ENCODE results near the gene CTNND2.
"Not testable (repeated sequence)": the region's sequence is repeated elsewhere in the genome, so short reads cannot be mapped to it uniquely, and the experiment has no call there.

Gene CTNND2

DNA sequence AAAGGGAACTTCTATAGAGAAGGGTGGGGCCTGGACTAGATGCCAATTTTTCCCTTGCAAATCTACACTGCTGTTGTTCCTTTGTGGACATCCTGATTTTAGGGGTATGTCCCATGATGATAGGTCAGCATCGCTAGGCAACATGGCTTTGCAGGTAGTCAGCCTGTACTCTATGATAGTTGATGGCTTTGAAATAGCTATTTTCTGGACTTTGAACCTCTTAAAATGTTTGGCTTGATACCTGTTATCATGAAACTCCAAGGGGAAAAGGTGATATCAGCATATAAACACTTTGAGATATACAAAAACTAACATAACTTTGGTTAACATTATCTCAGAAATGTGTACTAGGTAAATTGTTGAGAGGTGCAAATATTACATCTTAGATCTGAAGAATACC, 533.2 kb downstream of the CTNND2 start:
- no peak for DNase-seq

DNA sequence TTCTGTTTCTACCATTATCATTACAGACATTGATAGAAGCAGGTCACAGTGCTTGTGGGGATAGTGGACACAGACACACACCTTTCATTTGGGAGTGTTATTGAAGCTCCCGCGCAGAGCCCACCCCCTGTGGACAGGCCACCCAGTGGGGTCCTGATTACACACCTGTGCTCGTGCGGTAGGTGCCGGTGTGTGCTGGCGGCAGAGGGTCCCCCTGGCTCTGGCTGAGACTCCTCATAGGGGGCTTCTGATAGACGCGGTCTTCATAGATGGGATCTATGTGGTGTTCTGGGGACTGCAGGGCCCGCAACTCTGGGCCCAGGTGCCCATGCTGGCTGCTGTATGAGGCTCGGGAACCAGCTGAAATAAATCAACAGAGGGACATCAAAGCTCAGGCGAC, 539.7 kb downstream of the CTNND2 start:
- no peak for DNase-seq

DNA sequence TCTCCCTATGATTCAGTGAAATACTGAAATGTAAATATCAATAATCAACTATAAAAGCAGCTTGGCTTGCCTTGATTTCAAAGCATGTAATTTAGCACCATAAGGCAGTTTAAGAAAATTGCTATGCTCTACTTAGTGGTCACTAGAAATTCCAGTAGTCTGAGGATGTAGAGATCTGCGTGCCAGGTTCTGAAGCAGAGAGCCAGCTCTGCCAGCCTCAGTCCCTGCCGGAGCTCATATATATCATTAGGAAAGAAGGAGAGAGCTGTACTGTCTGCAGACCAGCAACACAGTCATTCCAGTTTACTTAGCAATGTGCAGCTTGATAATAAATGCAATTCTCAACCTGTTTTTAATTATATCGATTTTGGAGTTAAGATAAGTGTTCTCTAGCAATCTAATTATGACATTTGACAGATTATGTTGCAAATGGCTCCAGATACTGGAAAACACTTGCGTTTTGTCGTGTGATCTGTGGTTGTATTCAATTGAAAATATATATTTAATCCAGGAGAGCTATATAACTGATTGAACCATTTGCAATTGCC, 540.5 kb downstream of the CTNND2 start:
- no peak for DNase-seq

DNA sequence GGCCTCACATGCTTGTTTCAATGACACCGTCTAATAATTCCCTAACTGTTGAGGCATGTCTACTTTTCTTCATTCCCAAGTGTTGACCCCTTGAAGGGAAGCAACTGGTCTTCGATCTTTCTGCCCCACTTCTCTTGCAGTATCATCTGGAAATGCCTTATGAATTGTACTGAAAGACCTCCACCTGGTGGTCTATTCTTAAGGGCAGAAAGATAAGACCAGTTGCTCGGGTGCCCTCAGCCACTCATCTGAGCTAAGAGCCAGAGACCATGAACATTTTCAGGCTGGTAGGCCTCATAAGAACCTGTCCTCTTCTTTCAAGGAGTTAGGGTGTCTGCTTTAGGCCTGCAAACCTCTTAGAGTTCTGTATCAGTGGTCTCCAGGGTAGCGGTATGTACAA, 542.5 kb downstream of the CTNND2 start:
- DNase-seq: no peak

DNA sequence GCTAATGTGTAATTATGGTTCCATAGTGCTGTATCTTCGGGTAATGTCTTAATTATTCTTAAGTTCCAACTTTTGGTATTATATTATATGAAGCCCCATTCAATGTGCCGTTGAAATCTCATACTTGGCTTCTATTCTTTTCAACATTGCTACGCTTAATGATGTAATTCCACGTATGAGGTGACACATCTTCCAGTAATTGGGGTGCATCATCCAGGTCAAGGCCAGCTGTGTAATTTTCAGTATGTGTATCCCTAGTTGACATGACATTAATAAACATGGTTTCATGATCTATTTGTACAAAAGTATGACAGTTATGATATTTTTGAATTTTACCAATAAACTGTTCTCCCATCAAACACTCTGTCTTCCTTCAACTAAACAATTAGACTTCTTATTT, 546.3 kb downstream of the CTNND2 start:
- no peak for DNase-seq

DNA sequence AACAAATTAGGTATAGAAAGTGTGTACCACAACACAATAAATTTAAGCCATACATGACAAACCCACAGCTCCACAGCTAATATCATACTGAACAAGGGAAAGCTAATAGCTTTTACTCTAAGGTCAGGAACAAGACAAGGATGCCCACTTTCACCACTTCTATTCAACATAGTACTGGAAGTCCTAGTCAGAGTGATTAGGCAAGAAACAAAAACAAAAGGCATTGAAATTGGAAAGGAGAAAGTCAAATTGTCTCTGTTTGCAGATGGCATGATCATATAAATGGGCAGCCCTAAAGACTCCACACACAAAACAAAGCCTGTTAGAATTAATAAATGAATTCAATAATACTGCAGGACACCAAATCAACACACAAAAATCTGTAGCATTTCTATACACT, 548.8 kb downstream of the CTNND2 start:
- no peak for DNase-seq

DNA sequence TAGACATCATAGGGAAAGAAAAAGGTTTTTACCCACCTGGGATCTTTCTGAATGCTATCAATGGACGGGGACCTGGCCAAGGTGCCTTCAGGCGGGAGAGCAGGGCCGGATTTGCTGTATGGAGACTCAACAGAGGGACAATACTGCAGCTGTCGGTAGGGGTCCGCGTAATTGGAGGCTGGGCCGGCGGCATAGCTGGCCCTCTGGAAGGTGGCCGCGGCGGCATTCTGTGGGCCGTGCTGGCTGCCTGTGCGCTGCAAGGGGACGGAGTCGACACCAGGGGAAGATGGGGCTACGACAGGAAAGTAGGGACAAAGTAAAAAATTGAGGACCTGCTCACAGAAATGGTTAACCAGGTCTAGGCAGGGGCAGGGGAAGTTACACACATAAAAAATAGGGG, 557.9 kb downstream of the CTNND2 start:
- DNase-seq: no peak

DNA sequence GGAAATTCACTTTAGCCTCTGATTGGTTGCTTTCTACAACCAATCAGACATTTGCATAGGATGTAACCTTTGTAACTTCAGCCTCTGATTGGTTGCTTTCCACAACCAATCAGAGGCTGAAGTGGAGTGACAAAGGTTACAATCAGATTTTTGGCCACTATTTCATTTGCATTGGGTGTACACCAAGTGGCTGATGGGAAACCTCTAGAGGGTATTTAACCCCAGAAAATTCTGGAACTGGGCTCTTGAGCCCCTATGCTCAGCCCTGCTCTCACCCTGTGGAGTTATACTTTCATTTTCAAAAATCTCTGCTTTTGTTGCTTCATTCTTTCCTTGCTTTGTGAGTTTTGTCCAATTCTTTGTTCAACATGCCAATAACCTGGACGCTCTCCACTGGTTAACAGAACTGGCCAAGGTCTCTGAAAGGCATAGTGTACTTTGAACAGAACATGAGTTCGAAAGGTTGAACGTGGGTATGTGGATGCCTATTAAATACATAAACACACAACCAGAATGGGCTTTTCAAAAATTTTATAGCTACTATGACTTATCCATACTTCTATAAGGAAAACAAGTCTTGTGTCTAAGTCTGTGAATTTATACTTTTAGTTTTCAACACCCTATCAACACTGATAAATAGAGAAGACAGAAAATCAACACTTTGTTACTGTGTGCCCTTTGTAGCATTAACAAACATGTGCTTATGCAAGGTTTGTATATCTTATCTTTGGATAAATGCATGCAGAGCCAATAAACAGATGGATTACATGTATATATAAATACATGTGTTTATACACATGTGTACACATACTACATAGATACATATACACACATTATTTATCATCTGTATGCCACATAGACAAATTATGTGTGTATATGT, 568.1 kb downstream of the CTNND2 start:
- DNase-seq: no peak

DNA sequence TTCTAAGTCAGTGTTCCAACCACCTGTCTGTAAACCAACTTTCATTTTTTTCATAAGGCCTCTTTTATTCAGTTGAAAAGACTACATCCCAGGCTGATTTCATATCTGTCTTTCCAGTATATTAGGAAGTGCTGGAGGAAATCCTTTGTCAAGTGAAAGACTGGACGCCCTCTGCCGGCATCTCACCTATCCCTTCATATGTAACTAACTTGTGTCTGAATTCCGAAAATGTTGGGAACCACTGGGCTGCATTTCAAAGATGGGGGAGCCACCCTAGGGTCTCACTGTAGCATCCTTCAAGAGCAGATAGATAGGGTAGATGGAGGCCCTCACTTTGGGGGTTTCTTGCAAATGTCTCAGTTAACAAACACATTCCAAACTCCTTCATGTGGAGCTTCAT, 569.8 kb downstream of the CTNND2 start:
- DNase-seq: no peak

DNA sequence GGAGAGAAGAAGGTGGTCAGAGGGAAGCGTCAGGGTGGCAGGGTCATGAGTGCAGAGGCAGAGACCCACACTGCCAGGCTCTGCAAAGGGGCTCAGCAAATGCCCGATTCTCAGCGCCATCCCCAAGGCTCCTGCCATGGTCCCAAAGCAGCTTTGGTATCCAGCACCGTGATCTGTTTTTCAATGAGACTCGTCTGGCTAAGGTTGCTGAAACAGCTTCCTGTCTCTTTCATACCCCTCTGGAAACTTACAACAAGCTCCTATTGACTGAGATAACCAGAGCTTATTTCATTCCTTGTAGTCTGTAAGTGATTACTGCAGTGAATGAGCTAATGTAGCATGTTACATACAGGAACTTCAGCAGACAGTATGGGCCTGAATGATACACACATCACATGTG, 574.6 kb downstream of the CTNND2 start:
- no peak for DNase-seq

DNA sequence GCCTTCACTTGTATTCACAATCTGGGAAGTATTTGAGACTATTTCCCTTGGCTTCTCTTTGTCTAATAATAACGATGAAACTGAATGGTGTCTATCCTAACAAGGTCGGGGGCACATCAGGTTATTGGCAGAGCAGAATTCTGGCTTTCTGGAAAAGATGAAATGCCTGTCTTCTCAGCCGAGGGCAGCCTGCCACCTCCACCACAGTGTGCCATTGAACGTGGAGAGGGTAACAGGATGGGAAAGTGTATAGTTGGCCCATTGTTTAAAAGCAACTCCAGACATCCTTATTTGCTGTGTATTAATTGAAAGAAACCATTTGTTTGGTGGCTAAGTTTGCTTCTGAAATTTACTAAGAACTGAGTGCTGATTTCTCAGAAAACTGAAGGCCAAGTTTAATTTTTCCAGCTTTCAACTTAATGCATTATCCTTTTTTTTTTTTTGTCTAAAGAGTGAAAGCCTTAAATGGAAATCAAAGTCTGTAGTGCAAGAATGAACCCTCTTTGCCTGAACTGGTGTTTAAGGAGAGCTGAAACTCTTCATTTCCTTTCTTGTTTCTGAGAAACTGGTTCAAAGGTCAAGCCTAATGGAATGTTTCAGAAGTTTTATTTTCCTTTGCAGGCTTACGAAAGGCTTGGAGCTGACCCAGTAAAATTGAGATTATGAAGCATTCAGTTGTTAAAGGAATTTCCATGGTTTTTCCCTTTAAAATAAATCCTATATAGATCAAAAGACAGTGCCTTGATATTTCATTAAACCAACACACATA, 579.5 kb downstream of the CTNND2 start:
- DNase-seq: no peak

DNA sequence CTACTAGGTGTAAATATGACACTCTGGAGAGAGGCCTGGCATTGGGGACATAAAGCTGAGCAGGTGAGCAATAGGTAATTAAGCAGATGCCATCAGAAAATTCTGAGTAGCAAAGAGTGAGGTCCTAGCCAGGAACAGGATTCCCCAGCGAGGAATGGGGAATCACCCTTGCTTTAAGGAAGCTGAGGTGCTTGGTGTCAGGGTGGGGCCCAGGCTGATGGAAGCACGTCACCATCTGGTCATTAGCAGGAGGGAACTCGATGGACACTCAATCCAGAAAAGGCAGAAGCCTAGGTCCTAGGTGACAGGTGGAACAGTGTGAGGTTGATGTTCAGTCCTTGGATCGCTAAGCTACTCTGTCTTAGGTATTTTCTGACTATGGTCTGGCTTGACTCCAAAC, 580.5 kb downstream of the CTNND2 start:
- no peak for DNase-seq

DNA sequence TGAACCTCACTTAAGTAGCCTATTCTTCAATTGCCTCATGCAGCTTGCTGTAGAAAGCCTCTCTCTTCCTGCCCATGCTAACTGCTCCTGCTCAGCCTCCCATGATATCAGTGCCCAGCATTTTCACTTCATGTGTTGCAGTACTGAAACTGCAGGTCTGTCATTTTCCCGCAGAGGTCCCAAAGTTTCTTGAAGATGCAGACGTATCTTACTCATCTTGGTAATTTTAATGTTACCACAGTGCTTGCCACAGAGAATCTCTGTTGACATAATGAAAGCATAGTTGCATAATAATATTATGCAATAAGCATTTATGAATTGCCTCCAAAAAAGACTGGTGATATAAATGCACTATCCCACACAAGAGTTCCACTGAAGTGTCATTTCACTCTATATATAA, 582.1 kb downstream of the CTNND2 start:
- peak; percentile 29 for DNase-seq

DNA sequence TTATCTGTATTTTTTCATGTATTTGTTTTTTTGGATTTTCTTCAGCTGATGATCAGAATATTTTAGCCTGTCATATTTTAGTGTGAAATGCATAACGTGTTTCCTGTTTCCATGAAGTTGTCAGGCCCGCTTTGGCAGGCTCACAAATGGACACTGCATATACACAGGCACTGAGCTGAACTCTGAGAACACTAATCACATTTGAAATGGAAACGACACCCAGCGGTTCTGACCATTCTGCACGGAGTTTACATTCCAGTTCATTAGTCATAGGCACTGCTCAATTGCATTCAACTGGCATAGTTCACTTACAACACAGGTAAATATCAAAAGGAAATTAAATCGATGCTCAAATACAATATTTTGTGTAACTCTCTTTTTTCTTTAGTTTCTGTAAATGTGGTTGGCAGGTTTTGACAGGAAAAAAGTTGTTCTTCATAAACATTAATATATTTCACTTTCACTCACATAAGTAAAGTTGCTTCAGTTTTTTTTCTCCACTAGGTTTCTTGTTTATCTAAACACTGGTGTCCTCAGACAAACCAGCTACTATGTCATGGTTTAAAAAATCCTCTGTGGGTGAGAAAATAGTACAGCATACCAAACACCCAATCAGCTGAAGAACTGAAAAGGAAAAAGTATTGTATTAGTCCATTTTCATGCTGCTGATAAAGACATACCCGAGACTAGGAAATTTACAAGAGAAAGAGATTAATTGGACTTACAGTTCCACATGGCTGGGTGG, 584.2 kb downstream of the CTNND2 start:
- DNase-seq: no peak

DNA sequence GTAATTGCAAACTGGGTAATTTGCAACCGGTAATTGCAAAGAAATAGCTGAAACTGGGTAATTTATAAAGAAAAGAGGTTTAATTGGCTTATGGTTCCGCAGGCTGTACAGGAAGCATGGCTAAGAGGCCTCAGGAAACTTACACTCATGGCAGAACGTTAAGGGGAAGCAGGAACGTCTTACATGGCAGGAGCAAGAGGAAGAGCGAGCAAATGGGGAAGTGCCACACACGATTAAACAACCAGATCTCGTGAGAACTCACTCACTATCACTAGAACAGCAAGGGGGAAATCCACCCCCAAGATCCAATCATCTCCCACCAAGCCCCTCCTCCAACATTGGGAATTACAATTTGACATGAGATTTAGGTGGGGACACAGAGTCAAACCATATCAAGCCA, 590.6 kb downstream of the CTNND2 start:
- not testable (repeated sequence) for DNase-seq

DNA sequence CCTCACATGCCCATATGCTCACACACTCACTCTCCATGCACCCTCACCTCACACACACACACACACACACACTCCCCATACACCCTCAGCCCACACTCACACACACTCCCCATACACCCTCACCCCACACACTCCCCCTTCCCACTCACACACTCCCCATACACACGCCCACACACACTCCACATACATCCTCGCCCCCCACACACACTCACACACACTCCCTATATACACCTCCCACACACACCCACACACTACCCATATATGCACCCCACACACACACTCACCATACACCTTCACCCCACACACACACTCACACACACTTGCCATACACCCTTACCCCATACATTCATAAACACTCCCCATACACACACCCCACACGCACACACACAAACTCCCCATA, 592.5 kb downstream of the CTNND2 start:
- DNase-seq: no peak

DNA sequence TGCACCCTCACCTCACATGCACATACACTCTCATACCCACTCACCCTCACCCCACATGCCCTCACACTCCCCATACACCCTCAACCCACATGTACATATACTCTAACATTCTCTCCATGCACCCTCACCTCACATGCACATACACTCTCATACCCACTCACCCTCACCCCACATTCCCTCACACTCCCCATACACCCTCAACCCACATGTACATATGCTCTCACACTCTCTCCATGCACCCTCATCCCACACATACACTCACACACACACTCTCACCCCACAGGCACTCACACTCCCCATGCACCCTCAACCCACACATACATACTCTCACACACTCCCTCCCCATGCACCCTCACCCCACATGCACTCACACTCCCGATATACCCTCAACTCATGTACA, 593.0 kb downstream of the CTNND2 start:
- no peak for DNase-seq

DNA sequence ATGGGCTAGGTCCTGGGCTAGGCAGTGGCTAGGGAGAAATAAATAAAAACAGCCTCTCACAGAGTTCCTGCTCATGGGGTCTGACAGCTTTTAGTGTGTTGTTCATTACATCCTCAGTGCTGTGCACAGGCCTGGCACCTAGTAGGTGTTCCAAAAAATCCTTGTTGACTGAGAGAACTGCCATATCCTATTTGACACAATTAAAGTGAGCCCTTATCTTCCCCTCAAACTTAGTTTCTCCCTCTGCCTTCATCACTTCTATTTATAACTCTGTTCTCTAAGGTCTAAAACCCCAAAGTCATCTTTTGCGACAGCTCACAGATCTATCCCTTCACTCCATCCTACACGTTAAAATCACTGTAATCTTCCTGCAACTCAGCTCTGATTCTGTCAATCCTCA, 594.1 kb downstream of the CTNND2 start:
- no peak for DNase-seq

DNA sequence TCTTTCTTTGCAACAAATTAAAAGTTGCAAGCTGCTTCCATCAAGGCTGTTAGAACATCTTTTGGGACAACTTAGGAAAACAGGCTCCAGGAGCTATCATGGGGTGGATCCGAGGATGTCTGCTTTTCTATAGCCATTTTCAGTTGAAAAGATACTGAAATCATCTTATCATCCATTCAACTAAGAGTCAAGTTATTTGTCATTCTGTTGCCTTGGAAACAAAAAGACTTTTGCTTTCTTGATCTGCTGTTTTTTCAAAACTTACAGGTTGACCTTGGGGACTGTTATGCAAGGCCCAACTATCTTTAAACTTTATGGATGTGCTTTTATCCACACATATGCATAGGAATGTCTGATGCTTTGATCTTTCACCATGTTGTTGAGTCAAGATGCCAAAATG, 597.9 kb downstream of the CTNND2 start:
- no peak for DNase-seq

DNA sequence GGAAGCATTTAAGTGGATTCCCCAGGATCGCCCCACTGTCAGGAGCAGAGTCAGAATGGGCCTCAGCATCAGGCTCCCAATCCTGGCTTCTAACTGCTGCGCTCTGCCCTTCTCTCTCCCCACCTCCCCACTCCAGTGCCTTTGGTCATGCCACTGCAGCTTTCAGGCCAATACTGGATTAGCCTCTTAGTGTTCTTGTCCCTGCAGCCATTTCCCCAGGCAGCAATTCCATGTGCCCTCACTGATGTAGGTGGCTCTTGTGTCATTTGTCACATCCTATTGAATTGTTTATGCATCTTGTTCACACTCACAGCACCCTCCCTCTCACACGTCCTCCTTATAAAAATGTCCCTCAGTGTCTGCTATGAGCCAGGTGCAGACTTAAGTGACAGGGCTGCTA, 599.0 kb downstream of the CTNND2 start:
- no peak for DNase-seq

DNA sequence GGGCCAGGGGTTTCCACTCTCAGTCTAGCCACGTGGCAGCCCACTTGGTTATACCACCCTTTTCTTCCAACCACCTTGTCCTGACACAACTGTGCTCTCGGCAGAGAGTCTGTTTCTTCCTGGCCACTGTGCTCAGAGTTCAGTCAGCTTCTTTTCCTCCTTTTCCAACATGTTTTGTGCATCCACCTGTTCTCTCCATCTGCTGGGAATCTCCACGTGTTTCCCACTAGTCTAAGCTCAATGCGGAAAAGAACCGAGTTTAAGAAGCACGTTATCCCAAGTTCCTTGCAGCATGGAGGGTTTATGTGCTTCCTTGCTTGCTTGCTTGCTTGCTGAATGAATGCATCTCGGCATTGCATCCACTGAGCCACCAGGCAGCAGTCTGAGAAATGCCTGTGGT, 599.6 kb downstream of the CTNND2 start:
- no peak for DNase-seq

DNA sequence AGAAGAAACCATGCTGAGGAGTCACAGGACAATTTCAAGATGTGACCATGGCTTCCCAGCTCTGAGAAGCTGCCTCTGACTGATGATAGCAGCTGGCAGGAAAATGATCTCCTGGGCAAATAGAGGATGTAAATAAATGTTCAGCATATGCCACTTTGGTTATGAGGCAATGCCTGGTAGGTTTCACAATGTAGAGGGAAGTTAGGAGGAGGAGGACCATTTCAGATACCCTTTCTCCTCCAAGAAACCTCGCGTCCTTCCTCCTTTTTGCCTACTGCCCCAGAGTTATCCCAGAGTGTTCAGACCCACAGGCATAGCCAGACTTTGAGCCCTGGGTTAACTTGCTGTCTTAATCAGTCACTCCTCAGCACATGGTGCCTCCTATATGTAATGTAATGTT, 601.6 kb downstream of the CTNND2 start:
- DNase-seq: no peak

DNA sequence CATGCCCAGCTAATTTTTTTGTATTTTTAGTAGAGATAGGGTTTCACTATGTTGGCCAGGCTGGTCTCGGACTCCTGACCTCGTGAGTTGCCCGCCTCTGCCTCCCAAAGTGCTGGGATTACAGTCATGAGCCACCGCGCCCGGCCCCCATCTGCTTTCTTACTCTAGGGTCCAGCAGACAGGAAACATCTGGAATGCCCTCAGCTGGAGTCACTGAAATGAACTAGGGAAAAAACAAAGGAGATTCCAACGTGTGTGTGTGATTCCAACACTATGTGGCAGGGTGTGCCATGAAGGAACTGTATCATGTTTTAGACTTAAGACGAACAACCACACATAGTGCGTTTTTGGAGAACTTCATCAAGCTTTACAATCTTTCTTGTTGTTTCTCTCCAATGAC, 603.1 kb downstream of the CTNND2 start:
- no peak for DNase-seq
